ENCODE results near the gene MYOZ3. TPM values are rescaled to one million over a fixed set of nuclear protein-coding genes. Genes with fewer than 3 reads are reported as not detected.

MYOZ3 gene
- total RNA-seq, 1 experiment from 2014 or later: 0.10 TPM

- Histone ChIP-seq H3K9me2 (ENCODE audit: insufficient read depth) (no peaks in the 10 kb centered on the region), H2AFZ (ENCODE audit: low read depth, low read length, poor library complexity, severe bottlenecking) (no peak overlapping the region), H3K36me3 (ENCODE audit: control insufficient read depth in 1 of 2, insufficient read depth in 2 of 2, low read length in 2 of 2) (no peaks in the 10 kb centered on the region), H3K9ac (ENCODE audit: low read length) (no peak overlapping the region), H3K27ac (ENCODE audit: low read depth, low read length) (no peak overlapping the region), H3K9me3 (ENCODE audit: control insufficient read depth in 1 of 2, insufficient read depth in 1 of 2, low read depth in 1 of 2, low read length in 2 of 2) (no peaks in the 10 kb centered on the region), H4K20me1 (ENCODE audit: insufficient read depth) (no peaks in the 10 kb centered on the region), H3K4me2 (ENCODE audit: low read length) (no peak overlapping the region), H3K4me3 (replicated peaks in 1 of 2; ENCODE audit: low read depth in 1 of 2, low read length in 2 of 2) (no peak overlapping the region), H3K27me3 (ENCODE audit: insufficient read depth, low read length) (no peaks in the 10 kb centered on the region), H3K79me2 (ENCODE audit: insufficient read depth, low read length) (no peaks in the 10 kb centered on the region), H3K4me1 (ENCODE audit: control insufficient read depth in 1 of 2, insufficient read depth in 2 of 2, low read length in 2 of 2) (peaks cover 26 to 57% of the 10 kb centered on the region in 2 experiments)
- POLR2A ChIA-PET: interaction anchor here (0.6 kb wide), 1 partner anchor 1363 kb away, joined by 3 read pairs; no protein-coding TSS in a partner anchor
- CTCF ChIA-PET: no interaction called here
- no peak for ATAC-seq
- intact Hi-C loops (cut with micrococcal nuclease): no loop called here
- TF ChIP-seq MAX (IDR thresholded peaks at IDR 0.05) (no peak), ZNF274 (IDR thresholded peaks at IDR 0.05; ENCODE audit: low read depth, low read length) (no peak), EZH2phosphoT487 (IDR thresholded peaks at IDR 0.05; ENCODE audit: borderline replicate concordance) (no peak), ZFX (IDR thresholded peaks at IDR 0.05) (no peak), TCF7L2 (IDR thresholded peaks at IDR 0.05; ENCODE audit: borderline replicate concordance, extremely low read depth, insufficient read depth, insufficient read length) (no peak), FOSL1 (IDR thresholded peaks at IDR 0.05; ENCODE audit: low read depth) (no peak), SRF (IDR thresholded peaks at IDR 0.05; ENCODE audit: low read depth) (no peak), POLR2A (IDR thresholded peaks at IDR 0.05; ENCODE audit: borderline replicate concordance, extremely low read depth, insufficient read depth, insufficient read length) (no peak), SIN3A (IDR thresholded peaks at IDR 0.05; ENCODE audit: low read depth) (no peak)
- RAD21 ChIA-PET (ENCODE audit: low non-redundant PET in 1 of 2, low total read pairs in 2 of 2, uncharacterized antibody in 2 of 2, unreplicated experiment in 2 of 2): no interaction called here
- no TSS peak for BruUV-seq (replicated peaks)
- DNase-seq (ENCODE audit: low read depth, low spot score): no peak
These were observed 33.1 kb upstream of the MYOZ3 start for GRCh38 chr5:150627731-150628545.

- CTCF ChIA-PET: no interaction called here
- Histone ChIP-seq H3K4me3 (replicated peaks in 1 of 2; ENCODE audit: low read depth in 1 of 2, low read length in 2 of 2) (no peak overlapping the region), H3K79me2 (ENCODE audit: insufficient read depth, low read length) (no peaks in the 10 kb centered on the region), H3K27ac (ENCODE audit: low read depth, low read length) (no peak overlapping the region), H3K9me2 (ENCODE audit: insufficient read depth) (no peaks in the 10 kb centered on the region), H4K20me1 (ENCODE audit: insufficient read depth) (no peaks in the 10 kb centered on the region), H3K36me3 (ENCODE audit: control insufficient read depth in 1 of 2, insufficient read depth in 2 of 2, low read length in 2 of 2) (no peaks in the 10 kb centered on the region), H3K9ac (ENCODE audit: low read length) (no peak overlapping the region), H3K4me2 (ENCODE audit: low read length) (peak overlapping the region; percentile 32), H3K27me3 (ENCODE audit: insufficient read depth, low read length) (no peaks in the 10 kb centered on the region), H3K9me3 (ENCODE audit: control insufficient read depth in 1 of 2, insufficient read depth in 1 of 2, low read depth in 1 of 2, low read length in 2 of 2) (no peaks in the 10 kb centered on the region), H2AFZ (ENCODE audit: low read depth, low read length, poor library complexity, severe bottlenecking) (no peak overlapping the region), H3K4me1 (ENCODE audit: control insufficient read depth in 1 of 2, insufficient read depth in 2 of 2, low read length in 2 of 2) (peaks cover 23 to 55% of the 10 kb centered on the region in 2 experiments)
- BruUV-seq (replicated peaks): no TSS peak
- intact Hi-C loops (cut with micrococcal nuclease): no loop called here
- no peak for DNase-seq (ENCODE audit: low read depth, low spot score)
- POLR2A ChIA-PET: no interaction called here
- RAD21 ChIA-PET (ENCODE audit: low non-redundant PET in 1 of 2, low total read pairs in 2 of 2, uncharacterized antibody in 2 of 2, unreplicated experiment in 2 of 2): no interaction called here
- ATAC-seq: no peak
- TF ChIP-seq RAD21 (IDR thresholded peaks at IDR 0.05; ENCODE audit: low read depth): no peak
- no peak for TF ChIP-seq YY1 (IDR thresholded peaks at IDR 0.05; ENCODE audit: extremely low read depth, insufficient replicate concordance, low read depth, low read length)
- no peak for TF ChIP-seq ZBTB33 (IDR thresholded peaks at IDR 0.05; ENCODE audit: extremely low read depth, insufficient replicate concordance, low read length)
- no peak for TF ChIP-seq ATF3 (IDR thresholded peaks at IDR 0.05)
- no peak for TF ChIP-seq ELF1 (IDR thresholded peaks at IDR 0.05; ENCODE audit: borderline replicate concordance, low read depth)
- TF ChIP-seq CEBPB (IDR thresholded peaks at IDR 0.05; ENCODE audit: low read depth): no peak
- no peak for TF ChIP-seq EZH2phosphoT487 (IDR thresholded peaks at IDR 0.05; ENCODE audit: borderline replicate concordance)
These were observed 32.0 kb upstream of the MYOZ3 start for GRCh38 chr5:150628936-150629485.

Measured in HCT116 (cell line).